Ramos (cell line): ENCODE measurements around the gene PCDH18.
"Not testable (repeated sequence)": the region's sequence is repeated elsewhere in the genome, so short reads cannot be mapped to it uniquely, and the experiment has no call there.

Experiments used
- in situ Hi-C: fragments of 300-500 bp; cut with MboI; formaldehyde crosslinking; loops from one replicate; pipeline ENCODE4 v1.14.3; 2022; ENCODE audit warnings: low sequenced_read_pairs; ENCODE audit not compliant: unreplicated experiment

PCDH18 gene, protein sequence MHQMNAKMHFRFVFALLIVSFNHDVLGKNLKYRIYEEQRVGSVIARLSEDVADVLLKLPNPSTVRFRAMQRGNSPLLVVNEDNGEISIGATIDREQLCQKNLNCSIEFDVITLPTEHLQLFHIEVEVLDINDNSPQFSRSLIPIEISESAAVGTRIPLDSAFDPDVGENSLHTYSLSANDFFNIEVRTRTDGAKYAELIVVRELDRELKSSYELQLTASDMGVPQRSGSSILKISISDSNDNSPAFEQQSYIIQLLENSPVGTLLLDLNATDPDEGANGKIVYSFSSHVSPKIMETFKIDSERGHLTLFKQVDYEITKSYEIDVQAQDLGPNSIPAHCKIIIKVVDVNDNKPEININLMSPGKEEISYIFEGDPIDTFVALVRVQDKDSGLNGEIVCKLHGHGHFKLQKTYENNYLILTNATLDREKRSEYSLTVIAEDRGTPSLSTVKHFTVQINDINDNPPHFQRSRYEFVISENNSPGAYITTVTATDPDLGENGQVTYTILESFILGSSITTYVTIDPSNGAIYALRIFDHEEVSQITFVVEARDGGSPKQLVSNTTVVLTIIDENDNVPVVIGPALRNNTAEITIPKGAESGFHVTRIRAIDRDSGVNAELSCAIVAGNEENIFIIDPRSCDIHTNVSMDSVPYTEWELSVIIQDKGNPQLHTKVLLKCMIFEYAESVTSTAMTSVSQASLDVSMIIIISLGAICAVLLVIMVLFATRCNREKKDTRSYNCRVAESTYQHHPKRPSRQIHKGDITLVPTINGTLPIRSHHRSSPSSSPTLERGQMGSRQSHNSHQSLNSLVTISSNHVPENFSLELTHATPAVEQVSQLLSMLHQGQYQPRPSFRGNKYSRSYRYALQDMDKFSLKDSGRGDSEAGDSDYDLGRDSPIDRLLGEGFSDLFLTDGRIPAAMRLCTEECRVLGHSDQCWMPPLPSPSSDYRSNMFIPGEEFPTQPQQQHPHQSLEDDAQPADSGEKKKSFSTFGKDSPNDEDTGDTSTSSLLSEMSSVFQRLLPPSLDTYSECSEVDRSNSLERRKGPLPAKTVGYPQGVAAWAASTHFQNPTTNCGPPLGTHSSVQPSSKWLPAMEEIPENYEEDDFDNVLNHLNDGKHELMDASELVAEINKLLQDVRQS

DNA sequence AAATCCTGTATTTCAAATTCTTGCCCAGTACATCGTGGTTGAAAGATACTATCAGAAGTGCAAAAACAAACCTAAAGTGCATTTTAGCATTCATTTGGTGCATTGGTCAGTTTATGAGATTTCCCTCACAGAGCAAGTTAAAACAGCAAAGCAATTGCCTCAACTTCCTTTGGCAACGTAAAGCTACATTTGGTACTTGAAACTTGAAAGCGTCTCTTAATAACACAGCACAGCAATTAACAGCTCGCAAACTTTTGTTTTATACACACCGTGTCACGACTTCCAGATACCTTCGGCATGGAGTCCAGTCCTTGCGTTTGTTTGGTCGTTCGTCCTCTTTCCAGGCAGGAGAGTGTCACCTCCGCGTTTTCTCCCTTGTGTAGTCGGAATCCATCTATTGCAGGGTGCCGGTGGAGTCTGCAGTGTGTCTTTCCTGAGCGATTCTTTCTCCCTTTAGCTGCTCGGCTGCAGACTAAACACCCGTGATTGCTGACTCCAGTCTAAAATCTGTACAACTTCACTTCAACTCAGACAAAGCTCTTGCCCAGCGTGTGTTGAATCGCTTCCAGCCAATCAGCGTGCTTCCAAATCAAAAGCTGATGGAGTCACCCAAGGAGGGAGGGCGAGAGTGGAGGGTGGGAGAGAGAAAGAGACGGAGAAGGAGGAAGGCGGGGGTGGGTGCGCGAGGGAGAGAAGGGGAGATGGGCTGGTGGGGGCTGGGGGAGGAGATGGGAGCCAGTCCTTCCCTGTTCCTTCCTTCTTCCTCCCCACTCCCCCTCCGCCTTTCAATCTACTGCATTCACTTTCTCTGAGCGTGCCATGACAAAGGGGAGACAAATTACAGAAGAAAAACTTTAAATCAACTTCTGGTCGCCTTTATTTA is at the start of gene PCDH18:
TSS of gene PCDH18 (minus strand) at position 509 of the 883 bp plus-strand sequence. CDS start at position 103, 406 bp downstream.
- in situ Hi-C loops: no loop called here

DNA sequence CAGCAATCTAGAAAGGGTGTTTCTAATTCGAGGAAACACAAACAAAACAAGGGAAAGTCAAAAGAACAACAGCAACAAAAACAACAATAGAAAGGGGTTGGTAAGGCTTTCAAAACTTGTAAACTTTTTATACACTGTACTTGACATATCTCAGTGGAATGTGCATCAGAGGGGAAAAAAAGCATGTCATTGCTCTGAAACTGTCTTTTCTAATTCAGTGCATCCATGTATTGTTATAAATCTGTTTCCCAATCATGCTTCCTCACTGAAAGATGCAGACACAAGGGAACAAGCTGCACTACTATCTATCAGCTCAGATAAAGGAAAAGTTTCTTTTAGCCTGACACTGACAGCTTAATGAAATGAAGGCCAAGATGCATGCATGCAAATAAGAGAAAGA is 44.2 kb upstream of the PCDH18 start:
- in situ Hi-C loops: no loop called here

DNA sequence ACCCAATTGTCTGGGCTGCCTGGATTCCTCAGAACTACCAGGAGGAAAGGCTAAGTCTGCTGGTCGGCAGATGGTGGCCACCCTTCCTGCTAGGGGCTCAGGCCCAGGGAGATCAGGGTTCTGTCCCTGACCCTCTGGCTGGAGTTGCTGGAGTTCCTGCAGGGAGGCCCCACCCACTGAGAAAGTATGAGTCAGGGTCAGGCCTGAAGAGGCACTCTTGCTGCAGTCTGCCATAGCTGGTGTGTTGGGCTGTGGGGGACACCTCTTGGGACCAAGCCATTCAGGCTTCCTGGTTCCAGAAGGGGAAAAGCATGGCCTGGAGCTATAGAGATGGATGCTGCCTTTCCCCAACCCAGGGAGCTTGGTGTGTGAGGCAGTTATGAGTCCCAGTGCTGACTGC is 40.4 kb upstream of the PCDH18 start:
- in situ Hi-C loops: no loop called here

DNA sequence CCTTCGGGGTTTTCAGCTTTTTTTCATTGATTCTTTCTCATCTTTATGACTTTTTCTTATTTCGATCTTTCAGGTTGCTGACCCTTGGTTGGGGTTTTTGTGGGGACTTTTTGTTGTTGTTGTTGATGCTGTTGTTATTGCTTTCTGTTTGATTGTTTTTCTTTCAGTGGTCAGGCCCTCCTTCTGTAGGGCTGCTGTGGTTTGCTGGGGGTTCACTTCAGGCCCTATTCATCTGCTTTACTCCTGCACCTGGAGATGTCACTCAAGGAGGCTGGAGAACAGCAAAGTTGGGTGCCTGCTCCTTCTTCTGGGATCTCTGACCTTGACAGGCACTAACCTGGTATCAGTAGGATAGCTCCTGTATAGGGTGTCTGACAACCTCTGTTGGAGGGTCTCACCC is 39.9 kb upstream of the PCDH18 start:
- in situ Hi-C loops: no loop called here

DNA sequence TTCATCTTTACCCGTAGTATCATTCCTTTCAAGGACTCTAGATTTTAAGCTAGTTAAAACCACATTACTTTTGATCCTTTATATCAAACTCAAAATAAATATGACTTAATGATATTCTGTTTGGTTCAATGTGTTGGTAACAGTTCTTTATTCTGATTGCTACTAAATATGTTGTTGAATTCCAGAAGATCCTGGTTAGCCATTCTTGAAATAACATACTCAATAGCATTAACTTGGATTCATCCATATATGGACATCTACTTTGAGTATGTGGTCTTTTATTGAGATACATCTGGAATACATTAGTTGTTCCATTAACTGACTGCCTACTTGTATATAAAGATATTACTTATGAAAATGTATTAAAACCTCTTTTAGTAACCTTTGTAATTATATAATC is 27.5 kb upstream of the PCDH18 start:
- in situ Hi-C loops: no loop called here

DNA sequence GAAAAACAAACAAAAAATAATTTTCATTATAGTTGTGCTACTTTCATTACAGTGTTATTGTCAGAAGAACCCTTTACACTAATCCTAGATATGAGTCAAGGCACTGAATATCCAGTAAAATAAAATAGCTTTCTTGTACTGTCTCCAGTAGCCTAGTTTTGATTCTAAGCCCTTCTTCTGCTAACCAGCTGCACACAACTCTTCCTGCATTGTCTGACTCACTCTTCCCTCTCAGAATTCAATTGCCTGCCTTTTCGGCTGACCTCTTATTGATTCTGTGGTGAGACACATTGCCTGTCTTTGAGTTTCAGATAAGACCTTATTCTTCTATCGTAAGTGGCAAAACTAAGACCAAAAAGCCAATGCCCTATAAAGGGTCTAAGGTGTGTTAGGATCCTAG is 26.7 kb upstream of the PCDH18 start:
- in situ Hi-C loops: no loop called here

DNA sequence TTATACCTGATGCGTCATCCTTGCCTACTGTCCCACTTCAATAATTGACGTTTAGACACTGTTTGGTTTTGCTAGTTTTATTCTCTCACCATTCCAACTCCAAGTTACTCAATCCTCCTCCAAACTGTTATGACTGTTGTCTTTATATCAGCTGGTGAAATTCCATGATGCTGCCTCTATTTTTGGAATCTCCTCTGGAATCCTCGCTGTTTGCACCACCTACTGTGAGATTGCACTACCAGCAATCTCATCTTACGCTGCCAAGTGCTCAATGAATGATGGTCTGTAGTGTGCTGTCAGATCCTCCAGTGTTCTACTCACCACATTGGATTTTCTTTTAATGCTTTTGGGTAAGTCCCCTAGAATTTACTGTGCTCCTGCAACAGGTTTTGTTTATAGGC is 13.2 kb upstream of the PCDH18 start:
- in situ Hi-C loops: no loop called here

DNA sequence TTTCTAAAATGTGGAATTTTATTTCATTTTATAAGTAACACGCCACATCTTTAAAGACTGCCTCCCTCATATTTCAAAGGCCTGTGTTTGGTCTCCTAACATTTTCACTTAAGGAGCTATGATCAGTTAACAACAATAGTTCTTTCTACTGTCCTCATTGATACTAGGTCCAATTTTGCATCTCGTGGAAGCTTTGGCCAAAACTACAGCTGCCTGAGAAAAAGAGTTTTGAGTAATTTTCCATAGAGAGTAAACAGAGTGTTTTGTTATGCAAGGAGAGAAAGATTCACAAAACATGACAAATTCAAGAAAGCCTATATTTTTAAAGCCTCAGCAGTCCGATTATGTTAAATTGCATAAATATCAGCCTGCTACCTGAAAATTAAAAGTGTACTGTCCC is 11.4 kb upstream of the PCDH18 start:
- in situ Hi-C loops: no loop called here

DNA sequence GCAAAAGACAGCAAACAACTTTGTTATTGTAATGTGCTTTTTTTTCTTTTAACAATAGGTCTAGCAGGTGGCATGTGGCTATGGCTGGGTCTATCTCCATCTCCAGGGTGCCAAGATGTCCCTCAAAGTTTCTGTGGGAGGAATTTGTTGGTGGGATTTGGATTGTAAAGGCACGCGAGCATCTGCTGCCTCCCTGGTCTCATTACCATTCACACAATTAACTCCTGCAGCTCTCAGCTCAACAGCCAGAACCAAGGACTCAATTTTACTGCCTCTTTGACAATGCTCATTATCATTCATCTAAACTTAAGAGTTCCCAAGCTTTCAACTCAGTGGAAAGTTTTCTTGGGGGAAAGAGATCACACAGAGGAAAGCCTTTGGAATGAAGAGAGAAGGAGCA is 10.9 kb upstream of the PCDH18 start:
- in situ Hi-C loops: no loop called here

DNA sequence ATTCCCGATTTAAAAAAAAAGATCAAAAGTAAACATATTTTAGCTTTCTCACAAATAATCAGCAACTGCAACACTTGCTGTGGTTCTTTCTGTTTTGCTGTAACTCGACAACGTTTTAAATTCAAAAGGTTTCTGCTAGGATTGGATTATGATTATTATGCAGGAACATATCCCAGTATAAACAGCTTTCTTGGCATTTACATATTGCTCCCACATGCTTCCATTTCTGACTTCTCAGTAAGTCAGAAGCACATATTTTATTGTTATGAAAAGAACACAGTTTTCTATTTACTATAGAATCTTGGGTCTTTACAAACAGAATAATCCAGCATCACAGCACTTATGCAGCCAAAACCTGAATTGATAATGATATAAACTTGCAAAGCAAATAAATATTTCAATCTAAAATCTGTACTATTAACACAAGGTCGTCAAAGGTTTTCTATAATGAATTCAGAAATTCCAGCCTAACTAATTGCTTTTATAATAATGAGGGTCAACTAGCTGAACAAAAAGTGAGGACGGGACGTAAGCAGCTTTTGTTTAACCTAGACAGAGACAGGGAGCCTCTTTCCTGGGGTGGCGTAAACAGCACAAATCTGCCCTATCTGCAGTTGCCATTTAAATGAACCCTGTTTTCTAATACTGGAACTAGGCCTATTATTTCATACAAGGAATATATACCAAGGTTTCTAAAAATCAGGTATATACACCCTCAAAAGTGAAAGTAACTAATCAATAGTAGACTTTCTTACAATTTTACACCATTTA is 9.8 kb upstream of the PCDH18 start:
- in situ Hi-C loops: no loop called here

DNA sequence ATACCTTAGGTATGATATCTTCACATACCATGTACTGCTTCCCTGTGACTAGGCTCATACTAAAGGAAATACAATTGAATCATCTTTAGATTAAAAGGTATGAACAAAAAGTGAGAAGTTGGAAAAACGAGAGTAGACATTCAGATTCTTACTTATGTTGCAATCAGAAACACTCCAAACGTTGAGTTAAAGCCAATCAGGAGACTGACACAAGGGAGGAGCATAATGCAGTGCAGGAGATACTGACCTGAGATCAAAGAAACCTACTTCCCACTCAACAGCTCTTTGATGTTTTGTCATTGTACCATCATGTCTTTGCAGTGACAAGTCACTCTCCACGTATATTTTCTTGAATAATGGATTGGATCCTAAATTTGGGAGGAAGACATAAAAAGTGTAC is 8.9 kb upstream of the PCDH18 start:
- in situ Hi-C loops: no loop called here

DNA sequence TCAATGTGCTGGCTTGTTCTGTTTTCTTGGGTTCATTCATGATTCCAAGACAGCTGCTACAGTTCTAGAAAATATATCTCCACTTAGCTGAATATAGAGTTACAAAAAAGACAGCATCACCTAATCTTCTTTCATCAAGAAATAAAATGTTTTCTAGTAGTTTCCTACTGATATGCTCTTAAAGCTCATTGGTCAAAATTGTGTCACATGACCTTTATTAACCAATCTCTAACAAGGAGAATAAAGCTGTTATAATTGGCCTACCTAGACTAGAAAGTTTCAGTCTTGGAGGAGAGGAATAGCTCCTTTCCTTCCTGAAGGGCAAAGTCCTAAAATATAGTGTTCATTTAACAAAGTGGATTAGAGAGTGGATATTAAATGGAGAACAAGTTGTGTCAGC is 8.1 kb upstream of the PCDH18 start:
- in situ Hi-C loops: no loop called here

DNA sequence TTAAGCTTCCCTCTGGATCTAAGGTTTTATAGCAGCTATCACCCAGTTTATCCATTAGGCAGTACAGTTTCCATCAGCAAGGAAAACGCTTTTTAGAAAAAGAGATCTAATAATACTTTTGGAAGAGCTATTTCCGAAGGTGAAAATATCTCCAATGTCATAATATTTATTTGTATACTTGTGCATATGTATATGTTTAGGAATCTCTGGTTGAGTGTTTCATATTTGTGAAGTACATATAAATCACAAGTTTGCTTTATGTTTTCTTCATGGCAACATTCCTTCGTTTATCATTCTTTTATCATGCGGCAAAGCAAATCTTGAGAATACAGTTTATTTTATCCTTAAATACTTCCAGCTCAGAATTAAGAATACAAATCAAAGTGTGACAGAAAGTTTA is 6.2 kb upstream of the PCDH18 start:
- in situ Hi-C loops: no loop called here

DNA sequence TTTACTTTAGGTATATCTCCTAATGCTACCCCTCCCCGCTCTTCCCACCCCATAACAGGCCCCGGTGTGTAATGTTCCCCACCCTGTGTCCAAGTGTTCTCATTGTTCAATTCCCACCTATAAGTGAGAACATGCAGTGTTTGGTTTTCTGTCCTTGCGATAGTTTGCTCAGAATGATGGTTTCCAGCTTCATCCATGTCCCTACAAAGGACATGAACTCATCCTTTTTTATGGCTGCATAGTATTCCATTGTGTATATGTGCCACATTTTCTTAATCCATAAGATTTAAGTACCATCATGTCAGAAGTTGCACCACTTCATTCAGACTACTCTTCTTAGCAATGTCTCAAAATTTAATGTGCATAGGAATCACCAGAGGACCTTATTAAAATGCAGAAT is 5.5 kb upstream of the PCDH18 start:
- in situ Hi-C loops: not testable (repeated sequence)

DNA sequence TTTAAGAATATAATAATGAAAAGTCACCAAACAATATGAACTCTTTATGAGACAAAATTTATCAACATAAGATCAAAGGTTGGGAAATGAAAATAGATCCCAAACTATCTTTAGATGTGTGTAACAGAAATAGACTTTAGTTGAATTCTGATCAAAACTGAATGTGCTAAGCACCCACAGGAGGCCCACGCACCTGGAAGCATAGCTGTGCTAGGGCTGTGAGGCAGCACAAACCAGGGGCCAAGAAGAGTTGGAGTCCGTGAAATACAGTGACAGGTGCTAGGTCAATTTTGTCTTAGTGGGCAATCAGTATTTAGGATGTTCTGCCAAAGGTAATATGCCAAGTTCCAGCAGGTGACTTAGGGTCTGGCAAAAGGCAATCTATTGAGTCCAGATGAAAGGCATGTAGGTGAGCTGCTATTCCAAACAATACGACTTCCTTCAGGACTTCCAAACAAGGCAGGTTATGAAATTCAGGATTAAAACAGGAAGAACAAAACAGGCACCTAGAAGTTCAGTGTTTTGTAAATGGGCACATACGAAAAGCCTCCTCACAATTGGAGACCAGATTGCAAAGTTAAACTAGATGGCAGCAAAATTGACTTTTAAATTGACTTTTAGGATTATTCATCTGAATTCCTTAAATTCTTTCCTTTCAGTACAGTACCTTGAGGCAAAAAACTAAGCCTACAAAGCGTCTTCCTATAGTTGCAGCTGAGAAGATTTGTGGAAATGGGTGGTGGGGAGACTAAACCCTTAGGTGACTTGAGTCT is 4.7 kb upstream of the PCDH18 start:
- in situ Hi-C loops: no loop called here

DNA sequence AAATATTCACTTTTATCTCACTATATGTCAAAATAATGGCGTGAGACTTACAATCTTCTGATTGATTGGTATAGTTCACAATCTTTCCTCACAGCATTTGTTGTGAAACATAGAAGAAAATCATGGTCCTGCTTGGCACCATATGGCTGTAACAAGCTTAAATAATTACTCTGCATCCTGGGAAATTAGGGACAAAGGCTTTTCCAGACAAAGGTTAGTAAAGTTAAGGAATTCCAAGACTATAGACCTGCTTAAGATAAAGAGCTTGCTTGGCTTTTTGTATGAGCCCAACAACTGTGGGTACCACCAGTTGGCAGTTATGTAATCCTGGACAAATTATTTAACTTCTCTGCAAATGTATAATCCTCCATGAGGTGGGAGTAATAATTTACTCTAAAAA is 3.4 kb upstream of the PCDH18 start:
- in situ Hi-C loops: no loop called here

DNA sequence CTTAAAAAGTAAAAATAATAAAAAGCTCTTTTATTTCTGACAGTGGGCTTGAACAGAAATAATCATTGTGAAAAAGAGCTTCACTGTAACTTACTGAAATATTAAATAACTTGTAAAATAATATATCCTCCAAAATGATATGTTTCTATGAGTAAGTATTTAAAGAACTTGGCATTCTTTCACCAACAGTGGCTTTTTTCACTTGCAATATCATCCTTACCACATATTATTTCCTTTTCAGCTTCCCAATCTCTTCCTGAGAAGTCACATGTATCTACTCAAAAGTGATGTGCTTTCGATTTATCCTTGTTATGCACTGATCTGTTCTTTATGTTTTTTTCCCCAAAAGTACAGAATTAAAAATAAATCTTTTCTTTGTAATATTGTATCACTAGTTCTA is 2.2 kb upstream of the PCDH18 start:
- in situ Hi-C loops: no loop called here

DNA sequence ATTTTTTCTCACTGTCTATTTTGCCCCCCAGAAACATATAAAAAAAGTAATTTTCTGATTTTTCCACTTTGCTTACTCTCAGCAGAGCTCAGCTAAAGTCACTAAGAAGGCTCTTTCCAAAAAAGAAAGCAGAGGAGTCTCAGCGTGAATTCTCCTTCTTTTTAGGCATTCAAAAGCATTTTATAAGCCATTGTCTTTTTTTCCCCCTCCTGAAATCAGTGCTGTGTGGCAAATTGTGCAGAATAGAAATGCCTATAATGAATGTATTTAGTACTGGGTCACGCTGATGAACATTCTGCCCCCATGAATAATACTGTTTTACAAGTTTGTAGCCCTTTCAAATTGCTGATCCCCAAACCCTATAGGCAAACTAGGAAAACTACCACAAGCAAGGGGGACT is 1.6 kb upstream of the PCDH18 start:
- in situ Hi-C loops: no loop called here

DNA sequence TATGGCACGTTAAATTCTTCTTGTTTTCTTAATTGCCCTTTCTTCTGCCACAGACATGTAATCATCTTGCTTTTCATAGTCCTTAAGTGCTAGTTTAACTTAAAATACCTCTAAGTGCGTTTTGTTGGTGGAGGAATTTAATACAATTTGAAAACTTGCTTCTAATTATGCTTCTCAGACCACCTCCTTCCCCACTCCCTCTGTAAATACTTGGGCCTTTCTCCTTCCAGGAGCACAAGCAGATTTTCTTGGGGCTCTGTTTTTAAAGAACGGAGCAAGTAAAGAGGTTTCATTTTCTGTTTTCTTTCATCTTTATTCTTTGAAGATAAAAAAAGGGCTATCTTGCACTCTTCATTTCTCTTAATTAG is 559 bp upstream of the PCDH18 start:
- in situ Hi-C loops: no loop called here
